DND-41 (cell line): ENCODE results near the gene TBC1D4.

Experiments
- EZH2 ChIP-seq: IDR thresholded peaks from 3 replicates; pipeline ENCODE4 v1.6.1; 2012; ENCODE audit warnings: borderline replicate concordance, low read depth, mild to moderate bottlenecking, moderate library complexity, low read length, inconsistent platforms; ENCODE audit not compliant: severe bottlenecking
- TF ChIP-seq, protein P1 (sequence below): IDR thresholded peaks from 2 replicates; pipeline ENCODE4 v1.5.1; 2012; ENCODE audit warnings: borderline replicate concordance, low read length, moderate library complexity, mild to moderate bottlenecking; ENCODE audit not compliant: poor library complexity, severe bottlenecking; ENCODE audit errors: extremely low read depth

DNA sequence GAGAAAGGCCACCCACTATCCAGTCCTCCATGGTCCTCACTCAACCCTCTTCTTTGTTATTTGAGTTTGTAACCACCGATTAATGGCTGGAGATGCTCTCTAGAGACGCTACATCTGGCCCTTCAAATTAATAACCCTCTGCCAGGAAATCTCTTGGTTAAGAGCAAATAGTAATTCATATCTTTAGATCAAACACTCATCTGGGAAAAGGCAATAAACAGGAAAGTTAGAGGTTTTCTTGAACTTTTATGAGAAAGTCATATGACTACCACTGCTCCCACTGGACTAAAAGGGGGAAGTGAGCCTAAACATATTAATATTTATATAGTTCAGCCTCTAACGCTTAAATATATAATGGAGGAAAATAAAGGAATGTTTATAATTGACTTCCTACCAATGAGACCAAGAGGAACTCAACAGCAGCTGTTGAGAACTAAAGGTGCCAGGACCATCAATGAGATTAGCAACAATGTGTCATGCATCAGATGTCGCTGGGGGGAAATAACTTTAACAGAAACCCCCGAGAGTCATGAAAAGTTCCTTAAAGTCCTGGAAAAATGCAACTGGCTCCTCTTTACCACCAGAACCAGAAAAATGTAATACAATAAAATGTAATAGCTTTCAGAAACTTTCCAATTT lies 2.7 kb downstream of the TBC1D4 start:
- TF ChIP-seq, protein P1, sequence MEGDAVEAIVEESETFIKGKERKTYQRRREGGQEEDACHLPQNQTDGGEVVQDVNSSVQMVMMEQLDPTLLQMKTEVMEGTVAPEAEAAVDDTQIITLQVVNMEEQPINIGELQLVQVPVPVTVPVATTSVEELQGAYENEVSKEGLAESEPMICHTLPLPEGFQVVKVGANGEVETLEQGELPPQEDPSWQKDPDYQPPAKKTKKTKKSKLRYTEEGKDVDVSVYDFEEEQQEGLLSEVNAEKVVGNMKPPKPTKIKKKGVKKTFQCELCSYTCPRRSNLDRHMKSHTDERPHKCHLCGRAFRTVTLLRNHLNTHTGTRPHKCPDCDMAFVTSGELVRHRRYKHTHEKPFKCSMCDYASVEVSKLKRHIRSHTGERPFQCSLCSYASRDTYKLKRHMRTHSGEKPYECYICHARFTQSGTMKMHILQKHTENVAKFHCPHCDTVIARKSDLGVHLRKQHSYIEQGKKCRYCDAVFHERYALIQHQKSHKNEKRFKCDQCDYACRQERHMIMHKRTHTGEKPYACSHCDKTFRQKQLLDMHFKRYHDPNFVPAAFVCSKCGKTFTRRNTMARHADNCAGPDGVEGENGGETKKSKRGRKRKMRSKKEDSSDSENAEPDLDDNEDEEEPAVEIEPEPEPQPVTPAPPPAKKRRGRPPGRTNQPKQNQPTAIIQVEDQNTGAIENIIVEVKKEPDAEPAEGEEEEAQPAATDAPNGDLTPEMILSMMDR = no peak
- no peak for TF ChIP-seq EZH2
